T-helper 9 cell (primary cell): ENCODE results near the gene AGRN.

Source experiments
- DNase-seq: peaks from one replicate; pipeline ENCODE4 v3.0.0-alpha.2; 2020

The AGRN gene

GRCh38 chr1:1039145-1039910, 19.4 kb downstream of the AGRN start:
- DNase-seq = no peak

- peak; percentile 78 for DNase-seq
Measured at GRCh38 chr1:1040004-1040991, 20.4 kb downstream of the AGRN start.

- no peak for DNase-seq
Measured at GRCh38 chr1:1041092-1041523, 21.2 kb downstream of the AGRN start.

GRCh38 chr1:1041873-1042272, 22.0 kb downstream of the AGRN start:
- DNase-seq = no peak

GRCh38 chr1:1042835-1043234, 22.9 kb downstream of the AGRN start:
- no peak for DNase-seq

- no peak for DNase-seq
Measured at GRCh38 chr1:1043411-1043810, 23.5 kb downstream of the AGRN start.

- no peak for DNase-seq
Measured at GRCh38 chr1:1043921-1044320, 24.0 kb downstream of the AGRN start.

GRCh38 chr1:1044455-1045078, 24.6 kb downstream of the AGRN start:
- DNase-seq = no peak

- no peak for DNase-seq
Measured at GRCh38 chr1:1045129-1045528, 25.2 kb downstream of the AGRN start.

- no peak for DNase-seq
Measured at GRCh38 chr1:1046243-1046642, 26.3 kb downstream of the AGRN start.

GRCh38 chr1:1046767-1047166, 26.8 kb downstream of the AGRN start:
- no peak for DNase-seq

- no peak for DNase-seq
Measured at GRCh38 chr1:1047407-1047806, 27.5 kb downstream of the AGRN start.

- DNase-seq = no peak
Measured at GRCh38 chr1:1047963-1048362, 28.0 kb downstream of the AGRN start.

GRCh38 chr1:1048765-1049164, 28.8 kb downstream of the AGRN start:
- DNase-seq = no peak

- DNase-seq = no peak
Measured at GRCh38 chr1:1049318-1050165, 29.6 kb downstream of the AGRN start.

- DNase-seq = no peak
Measured at GRCh38 chr1:1050577-1051052, 30.7 kb downstream of the AGRN start.

- DNase-seq = no peak
Measured at GRCh38 chr1:1051127-1051810, 31.3 kb downstream of the AGRN start.

GRCh38 chr1:1052003-1052840, 32.3 kb downstream of the AGRN start:
- DNase-seq = no peak

GRCh38 chr1:1053022-1053421, 33.1 kb downstream of the AGRN start:
- no peak for DNase-seq

GRCh38 chr1:1053682-1054081, 33.8 kb downstream of the AGRN start:
- no peak for DNase-seq
